COLO668 (cell line): Measurements from ENCODE around the gene HOXA5.

Experiments
- DNase-seq: peaks from one replicate; lab custom pipeline; 2025; ENCODE audit not compliant: unreplicated experiment; lab: John Stamatoyannopoulos, UW

HOXA5 gene

GRCh38 chr7:27122077-27122910 is 21.2 kb downstream of the HOXA5 start:
- DNase-seq = no peak

- no peak for DNase-seq
Measured at GRCh38 chr7:27121684-27122076, 21.8 kb downstream of the HOXA5 start.

DNA sequence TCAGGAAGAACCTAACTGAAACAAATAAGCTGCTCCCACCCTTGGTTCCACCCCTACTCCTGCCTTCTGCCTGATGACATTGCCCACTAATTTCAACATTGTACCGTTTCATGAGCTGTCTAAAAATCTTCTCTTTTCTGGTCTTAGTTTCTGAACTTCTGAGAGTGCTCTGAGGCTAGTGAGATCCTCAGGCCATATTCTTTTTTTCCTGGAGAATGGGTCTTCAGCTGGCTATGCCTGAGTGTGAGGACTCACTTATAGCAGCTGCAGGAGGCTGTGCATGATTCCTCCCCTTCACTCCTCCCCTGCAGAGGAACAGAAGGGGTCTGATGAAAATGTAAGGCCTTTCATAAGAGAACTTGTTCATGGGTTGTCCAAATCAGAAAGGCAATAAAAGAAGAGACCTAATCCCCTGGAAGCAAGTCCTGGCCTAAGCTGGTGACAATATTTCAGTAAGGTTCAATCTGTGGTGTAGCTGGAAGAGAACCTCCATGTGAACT is 24.0 kb downstream of the HOXA5 start:
- DNase-seq = no peak

DNA sequence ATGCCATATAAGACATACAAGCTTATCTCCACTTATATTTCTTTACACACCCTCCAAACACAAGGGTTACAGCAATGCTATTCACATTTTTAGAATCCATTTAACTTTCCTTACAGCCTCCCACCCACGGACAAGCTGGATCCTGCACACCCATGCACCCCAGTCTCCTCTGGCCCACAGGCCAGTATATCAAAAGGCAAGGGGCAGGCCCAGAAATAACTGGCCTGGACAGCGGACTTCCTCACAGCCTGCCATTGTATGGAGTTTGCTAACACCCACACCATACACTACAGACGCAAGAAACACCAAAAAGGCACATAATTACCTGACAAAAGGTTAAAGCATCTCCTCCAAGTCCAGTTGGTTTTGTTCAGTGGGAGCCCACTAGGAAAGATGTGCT is 24.9 kb downstream of the HOXA5 start:
- DNase-seq = no peak

DNA sequence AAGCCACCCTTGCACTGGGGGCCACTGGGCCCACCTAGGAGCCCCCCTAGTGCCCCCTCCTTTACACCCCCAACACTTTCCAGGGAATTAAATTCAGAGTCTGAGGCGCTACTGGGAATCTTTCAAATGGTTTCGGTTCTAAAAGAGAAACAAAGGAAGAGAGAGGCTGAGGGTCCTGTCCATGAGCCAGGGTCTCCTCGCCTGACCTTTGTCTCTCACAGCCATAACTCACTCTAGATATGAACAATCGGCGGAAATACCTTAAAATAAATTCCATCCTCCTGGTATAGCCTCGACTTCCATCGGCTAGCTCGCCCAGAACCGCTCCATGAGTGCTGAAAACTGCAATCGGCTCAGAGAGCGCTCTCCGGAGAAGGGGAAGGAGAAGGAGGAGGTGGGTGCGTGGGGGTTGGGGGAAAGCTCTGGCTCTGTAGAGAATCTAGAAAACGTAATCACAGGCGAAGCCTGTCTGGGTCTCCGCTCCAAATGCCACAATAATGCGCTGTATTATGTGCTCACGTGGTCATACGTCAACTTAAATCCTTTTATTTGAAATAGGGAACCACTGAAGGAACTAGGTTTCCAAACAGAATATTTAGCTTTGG is 25.5 kb downstream of the HOXA5 start:
- DNase-seq = no peak

GRCh38 chr7:27116962-27117886 is 26.3 kb downstream of the HOXA5 start:
- DNase-seq = no peak

GRCh38 chr7:27116031-27116961 is 27.2 kb downstream of the HOXA5 start:
- DNase-seq = no peak

DNA sequence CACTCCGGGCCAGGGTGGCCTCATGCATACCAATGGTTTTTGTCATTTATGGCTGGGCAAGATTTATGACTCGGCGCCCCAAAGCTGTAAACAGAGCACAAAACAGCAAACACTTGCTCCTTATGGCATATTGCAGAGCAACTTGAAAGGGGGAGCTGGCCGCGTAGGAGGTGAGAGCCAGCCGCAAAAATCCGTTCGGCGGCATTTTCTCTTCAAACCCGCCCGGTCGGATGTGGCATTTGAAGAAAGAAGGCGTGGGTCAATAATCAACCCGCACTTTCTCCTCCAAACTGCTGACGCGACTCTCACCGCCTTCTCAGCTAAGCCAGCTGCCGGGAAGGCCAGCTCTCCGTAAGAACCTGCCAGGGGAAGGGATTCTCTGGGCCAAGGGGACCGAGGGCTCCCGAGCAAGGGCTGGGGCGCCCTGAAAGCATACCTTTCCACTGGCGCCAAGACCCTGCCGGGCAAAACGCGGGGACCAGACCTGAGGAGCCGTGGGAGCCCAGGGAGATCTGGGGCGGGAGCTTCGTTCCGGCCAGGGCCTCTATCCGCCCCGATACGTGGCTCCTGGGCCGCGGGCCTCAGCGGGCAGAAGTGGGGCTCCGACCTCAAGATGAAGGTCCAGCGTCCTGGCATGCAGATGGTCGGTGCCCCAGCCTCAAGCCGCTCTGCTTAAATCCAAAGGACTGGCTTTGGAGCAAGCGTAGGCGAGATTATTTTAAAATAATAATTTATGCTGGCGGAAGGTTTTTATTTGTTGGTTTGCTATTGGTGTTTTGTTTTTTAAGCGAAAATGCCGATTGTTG is 28.1 kb downstream of the HOXA5 start:
- DNase-seq = no peak

DNA sequence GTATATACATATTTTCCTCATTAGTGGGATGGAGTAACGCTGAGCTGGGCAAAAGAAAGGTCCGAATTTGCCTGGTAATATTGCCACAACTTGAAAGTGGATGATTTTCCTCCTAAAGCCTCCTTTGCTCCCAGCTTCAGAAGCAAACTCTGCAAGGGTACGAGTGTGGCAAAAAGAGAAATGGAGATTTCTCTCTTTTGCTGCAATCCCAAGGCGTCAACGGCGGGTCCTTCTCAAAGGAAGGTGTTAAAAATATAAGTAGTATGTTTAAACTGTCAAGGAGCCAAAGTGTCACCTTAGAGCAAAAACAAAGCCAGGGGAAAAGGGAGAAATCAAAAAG is 28.6 kb downstream of the HOXA5 start:
- DNase-seq = no peak

GRCh38 chr7:27113991-27114769 is 29.3 kb downstream of the HOXA5 start:
- DNase-seq = no peak

DNA sequence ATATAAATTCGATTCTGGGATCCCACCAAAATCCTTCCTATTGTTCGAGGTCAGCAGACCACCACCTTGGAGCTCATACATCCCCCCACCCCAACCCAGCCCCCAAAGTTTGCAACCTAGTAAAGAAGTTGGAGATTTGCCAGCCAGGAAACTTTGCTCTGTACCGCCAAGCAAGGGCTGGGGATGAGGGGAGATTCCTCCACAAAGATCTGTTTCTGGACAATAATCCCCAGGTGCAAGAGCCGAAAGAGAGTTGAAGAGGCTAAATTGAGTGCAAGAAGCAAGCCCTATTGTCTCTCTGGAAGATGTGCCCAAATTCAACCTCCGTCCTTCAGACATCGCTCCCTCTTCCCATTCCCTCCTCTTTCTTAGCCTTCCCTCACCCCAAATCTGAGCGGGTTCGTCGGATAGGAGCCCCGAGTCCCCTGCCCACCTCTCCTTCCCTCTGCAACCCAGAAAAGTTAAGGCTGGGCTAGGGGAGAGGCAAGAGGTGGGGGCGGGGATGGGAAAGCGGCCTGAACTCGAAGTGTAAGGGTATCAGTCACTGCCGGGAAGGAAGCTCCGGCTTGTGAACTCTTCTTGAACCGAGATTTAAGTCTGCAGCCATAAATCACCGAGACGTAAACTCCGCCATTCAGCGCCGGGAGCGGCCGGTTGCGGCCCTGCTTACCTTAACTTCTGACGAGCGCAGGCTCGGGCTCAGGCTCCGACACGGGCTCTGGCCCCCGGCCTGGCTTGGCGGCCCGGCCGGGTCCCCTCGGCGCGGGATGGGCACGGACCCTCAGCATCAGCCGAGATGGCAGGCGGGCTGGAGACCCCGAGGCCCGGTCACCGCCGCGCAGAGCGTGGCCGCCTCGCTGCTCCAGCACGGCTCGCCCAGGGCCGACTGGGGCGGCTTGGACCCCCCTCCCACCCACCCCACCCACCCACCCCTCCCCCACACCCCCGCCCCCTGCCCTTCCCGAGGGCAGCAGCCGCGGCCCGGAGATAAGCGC is 30.2 kb downstream of the HOXA5 start:
- no peak for DNase-seq

DNA sequence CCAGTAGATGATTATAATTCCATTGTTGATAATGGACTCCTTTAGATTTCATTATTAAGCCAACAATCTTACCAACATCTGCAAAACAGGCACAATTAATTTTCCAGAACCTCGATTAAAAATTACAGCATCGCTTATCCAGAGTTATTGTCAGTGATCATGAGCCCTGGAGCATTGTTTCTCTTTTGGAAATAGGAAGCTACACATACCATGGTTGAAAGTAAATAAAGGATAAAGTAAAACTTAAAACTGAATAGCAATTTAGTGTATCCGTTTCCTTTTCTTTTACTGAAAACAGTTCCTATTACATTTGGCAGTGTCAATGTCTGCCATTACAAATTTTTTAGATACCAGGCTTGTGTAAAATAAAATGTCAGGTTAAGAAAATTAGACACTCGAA is 31.1 kb downstream of the HOXA5 start:
- no peak for DNase-seq

DNA sequence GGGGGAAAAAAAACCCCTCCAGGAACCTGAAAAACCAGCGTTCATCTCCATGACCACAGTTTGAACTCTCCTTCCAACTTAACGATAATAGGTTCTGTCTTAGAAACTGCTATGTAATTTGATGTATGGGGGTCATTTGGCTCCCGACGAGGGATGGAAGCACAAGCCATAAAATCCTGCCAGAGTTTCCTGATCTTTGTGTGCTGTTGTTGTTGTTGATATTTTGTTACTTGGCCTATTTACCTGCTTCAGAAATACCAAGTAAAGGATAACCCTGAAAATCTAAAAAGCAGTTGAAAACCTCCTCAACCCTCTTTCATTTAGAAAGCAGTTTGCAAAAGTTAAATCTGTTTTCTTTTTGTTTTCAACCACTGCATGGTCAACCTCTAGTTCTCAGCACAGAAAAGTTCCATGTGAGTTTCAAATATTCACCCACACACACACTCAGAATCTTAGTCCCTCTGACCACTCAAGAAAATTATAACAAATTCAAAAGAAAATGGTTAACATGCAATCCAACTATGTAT is 31.7 kb downstream of the HOXA5 start:
- no peak for DNase-seq

- no peak for DNase-seq
Measured at GRCh38 chr7:27111042-27111750, 32.3 kb downstream of the HOXA5 start.

DNA sequence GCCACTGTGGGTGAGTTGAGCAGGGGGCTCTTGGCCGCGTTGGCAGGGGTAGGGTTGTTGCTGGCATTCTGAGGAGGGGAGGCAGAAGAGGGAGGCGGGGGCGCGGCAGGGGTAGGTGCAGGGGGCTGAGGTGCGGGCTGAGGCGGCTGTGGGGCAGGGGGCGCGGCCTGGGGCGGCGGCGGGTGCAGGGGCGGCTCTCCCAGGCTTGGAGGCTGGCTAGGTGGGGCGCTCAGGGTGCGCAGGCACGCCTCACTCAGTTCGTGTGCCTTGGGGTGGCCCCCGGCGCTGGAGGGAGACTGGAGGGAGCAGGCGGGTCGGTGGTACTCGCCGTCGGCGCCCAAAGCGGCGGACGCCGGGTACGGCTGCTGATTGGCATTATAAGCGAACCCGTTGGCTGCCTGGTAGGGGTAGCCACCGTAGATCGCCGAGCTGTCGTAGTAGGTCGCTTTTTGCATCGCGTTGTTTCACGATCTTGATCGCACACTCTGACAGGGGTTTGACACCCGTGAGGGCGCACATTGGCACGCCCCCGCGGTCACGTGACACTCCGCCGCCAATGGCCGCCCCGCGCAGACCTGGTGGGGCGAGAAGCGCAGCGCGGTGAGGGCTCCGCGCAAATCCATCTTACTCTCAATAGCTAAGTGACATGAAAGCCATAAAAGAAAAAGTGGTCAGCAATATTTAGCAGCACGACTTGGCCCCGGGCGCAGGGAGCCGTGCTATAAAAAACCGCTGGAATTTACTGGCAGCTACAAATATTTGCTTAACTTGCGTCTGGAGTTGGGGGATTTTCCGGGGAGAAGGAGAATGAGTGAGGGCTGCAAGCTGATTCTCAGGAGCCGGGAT is 33.1 kb downstream of the HOXA5 start:
- DNase-seq = no peak
